Measurements from ENCODE around the gene HSD3B2. TPM values are rescaled to one million over a fixed set of nuclear protein-coding genes. Genes with fewer than 3 reads are reported as not detected.

Gene HSD3B2
- total RNA-seq, 1 donor from 2014 or later, result not detected

GRCh38 chr1:119447344-119448126 lies 32.6 kb downstream of the HSD3B2 start:
- H2AFZ ChIP-seq (replicated peaks), result no peak overlapping the region
- H3K9ac ChIP-seq, result no peak overlapping the region
- no peaks in the 10 kb centered on the region for H3K9me3 Mint-ChIP-seq
- H3K4me3 Mint-ChIP-seq, result no peak overlapping the region
- no peaks in the 10 kb centered on the region for H3K36me3 Mint-ChIP-seq
- no peaks in the 10 kb centered on the region for H3K9me3 ChIP-seq (ENCODE audit: low read depth)
- H3K36me3 ChIP-seq, result no peaks in the 10 kb centered on the region
- peaks cover 2% of the 10 kb centered on the region for H3K27me3 Mint-ChIP-seq (ENCODE audit: insufficient read depth, low read depth)
- H3K4me1 ChIP-seq, result peaks cover 4% of the 10 kb centered on the region
- H3K27me3 ChIP-seq, result no peaks in the 10 kb centered on the region
- no peak overlapping the region for H3K4me2 ChIP-seq
- H3K27ac Mint-ChIP-seq, result no peak overlapping the region
- H3K79me2 ChIP-seq (ENCODE audit: low read depth), result no peaks in the 10 kb centered on the region
- TF ChIP-seq, protein P1, sequence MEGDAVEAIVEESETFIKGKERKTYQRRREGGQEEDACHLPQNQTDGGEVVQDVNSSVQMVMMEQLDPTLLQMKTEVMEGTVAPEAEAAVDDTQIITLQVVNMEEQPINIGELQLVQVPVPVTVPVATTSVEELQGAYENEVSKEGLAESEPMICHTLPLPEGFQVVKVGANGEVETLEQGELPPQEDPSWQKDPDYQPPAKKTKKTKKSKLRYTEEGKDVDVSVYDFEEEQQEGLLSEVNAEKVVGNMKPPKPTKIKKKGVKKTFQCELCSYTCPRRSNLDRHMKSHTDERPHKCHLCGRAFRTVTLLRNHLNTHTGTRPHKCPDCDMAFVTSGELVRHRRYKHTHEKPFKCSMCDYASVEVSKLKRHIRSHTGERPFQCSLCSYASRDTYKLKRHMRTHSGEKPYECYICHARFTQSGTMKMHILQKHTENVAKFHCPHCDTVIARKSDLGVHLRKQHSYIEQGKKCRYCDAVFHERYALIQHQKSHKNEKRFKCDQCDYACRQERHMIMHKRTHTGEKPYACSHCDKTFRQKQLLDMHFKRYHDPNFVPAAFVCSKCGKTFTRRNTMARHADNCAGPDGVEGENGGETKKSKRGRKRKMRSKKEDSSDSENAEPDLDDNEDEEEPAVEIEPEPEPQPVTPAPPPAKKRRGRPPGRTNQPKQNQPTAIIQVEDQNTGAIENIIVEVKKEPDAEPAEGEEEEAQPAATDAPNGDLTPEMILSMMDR (IDR thresholded peaks at IDR 0.05), result no peak
- TF ChIP-seq EZH2 (IDR thresholded peaks at IDR 0.05) (no peak), EZH2phosphoT487 (IDR thresholded peaks at IDR 0.05) (no peak)
- H4K20me1 ChIP-seq (ENCODE audit: low read depth), result no peaks in the 10 kb centered on the region
- H3K27ac ChIP-seq, result no peak overlapping the region
- H3K4me1 Mint-ChIP-seq, result peaks cover 18% of the 10 kb centered on the region
- H3F3A ChIP-seq (ENCODE audit: low read depth), result no peaks in the 10 kb centered on the region
- no peak for DNase-seq (ENCODE audit: low spot score)
- H3K4me3 ChIP-seq, result no peak overlapping the region

DNA sequence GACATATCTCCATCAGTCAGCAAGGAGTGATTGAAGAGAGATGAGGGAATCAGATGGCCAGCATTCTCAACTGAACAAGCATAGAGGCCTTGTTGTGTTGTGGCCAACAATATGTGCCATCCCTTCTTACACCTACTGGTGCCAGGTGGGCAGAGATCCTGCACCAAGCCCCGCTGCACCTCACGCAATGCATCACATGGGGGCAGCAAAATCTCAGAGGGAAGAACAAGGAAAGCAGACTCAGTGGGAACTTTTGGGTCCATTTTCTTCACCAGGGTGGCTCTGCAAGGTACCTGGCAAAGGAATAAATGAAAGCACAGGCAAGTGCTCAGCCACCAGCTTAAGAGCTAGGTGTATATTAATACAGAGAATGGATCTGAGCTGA lies 33.2 kb downstream of the HSD3B2 start:
- Histone ChIP-seq H3K36me3 (no peaks in the 10 kb centered on the region), H4K20me1 (ENCODE audit: low read depth) (no peaks in the 10 kb centered on the region), H3K9ac (no peak overlapping the region), H3K4me3 (no peak overlapping the region), H3K4me1 (peaks cover 4% of the 10 kb centered on the region), H3K27ac (no peak overlapping the region), H3K9me3 (ENCODE audit: low read depth) (no peaks in the 10 kb centered on the region), H3K4me2 (no peak overlapping the region), H3F3A (ENCODE audit: low read depth) (no peaks in the 10 kb centered on the region), H3K79me2 (ENCODE audit: low read depth) (no peaks in the 10 kb centered on the region), H2AFZ (replicated peaks) (no peak overlapping the region), H3K27me3 (no peaks in the 10 kb centered on the region)
- H3K36me3 Mint-ChIP-seq, result no peaks in the 10 kb centered on the region
- peak; percentile 16 for DNase-seq (ENCODE audit: low spot score)
- no peak overlapping the region for H3K27ac Mint-ChIP-seq
- H3K4me1 Mint-ChIP-seq, result peaks cover 18% of the 10 kb centered on the region
- peaks cover 2% of the 10 kb centered on the region for H3K27me3 Mint-ChIP-seq (ENCODE audit: insufficient read depth, low read depth)
- H3K4me3 Mint-ChIP-seq, result no peak overlapping the region
- TF ChIP-seq, protein P1 (IDR thresholded peaks at IDR 0.05), result peak; percentile 43
- TF ChIP-seq EZH2phosphoT487 (IDR thresholded peaks at IDR 0.05), result no peak
- H3K9me3 Mint-ChIP-seq, result no peaks in the 10 kb centered on the region

GRCh38 chr1:119449971-119450370 lies 35.0 kb downstream of the HSD3B2 start:
- H3K9me3 Mint-ChIP-seq, result no peaks in the 10 kb centered on the region
- H3K27me3 Mint-ChIP-seq (ENCODE audit: insufficient read depth, low read depth), result peaks cover 2% of the 10 kb centered on the region
- no peak overlapping the region for H3K4me3 ChIP-seq
- no peak overlapping the region for H3K9ac ChIP-seq
- peaks cover 18% of the 10 kb centered on the region for H3K4me1 Mint-ChIP-seq
- H4K20me1 ChIP-seq (ENCODE audit: low read depth), result no peaks in the 10 kb centered on the region
- no peaks in the 10 kb centered on the region for H3K36me3 Mint-ChIP-seq
- no peaks in the 10 kb centered on the region for H3F3A ChIP-seq (ENCODE audit: low read depth)
- no peaks in the 10 kb centered on the region for H3K27me3 ChIP-seq
- no peak overlapping the region for H3K27ac Mint-ChIP-seq
- H3K4me2 ChIP-seq, result no peak overlapping the region
- H3K9me3 ChIP-seq (ENCODE audit: low read depth), result no peaks in the 10 kb centered on the region
- no peaks in the 10 kb centered on the region for H3K79me2 ChIP-seq (ENCODE audit: low read depth)
- H3K36me3 ChIP-seq, result no peaks in the 10 kb centered on the region
- H2AFZ ChIP-seq (replicated peaks), result no peak overlapping the region
- H3K4me3 Mint-ChIP-seq, result no peak overlapping the region
- DNase-seq (ENCODE audit: low spot score), result peak; percentile 58
- H3K27ac ChIP-seq, result no peak overlapping the region
- H3K4me1 ChIP-seq, result peaks cover 4% of the 10 kb centered on the region
- TF ChIP-seq, protein P1 (IDR thresholded peaks at IDR 0.05), result peak; percentile 45
- TF ChIP-seq EZH2 (IDR thresholded peaks at IDR 0.05), result no peak
